Measurements from ENCODE around the gene OTOR.

- TF ChIP-seq SIN3A (IDR thresholded peaks at IDR 0.05; ENCODE audit: borderline replicate concordance, insufficient read depth, low read depth, low read length): no peak
- no peak for TF ChIP-seq CTCF (IDR thresholded peaks at IDR 0.05)
- no peak for TF ChIP-seq POLR2AphosphoS5 (IDR thresholded peaks at IDR 0.05; ENCODE audit: low read depth, low read length)
Observed at GRCh38 chr20:16781496-16781895, 33.3 kb downstream of the OTOR start.

Data from Panc1 (cell line).